SU-DHL-6 (cell line): ENCODE data around the gene APOC4.

Experiments
- CTCF ChIP-seq: fragments of 200-600 bp; sonication (generic); IDR thresholded peaks from one replicate; pipeline ENCODE4 v1.5.1; 2017; ENCODE audit warnings: antibody characterized with exemption, mild to moderate bottlenecking, low read length, moderate library complexity; ENCODE audit not compliant: insufficient read depth, poor library complexity, severe bottlenecking
- EZH2phosphoT487 ChIP-seq: fragments of 200-600 bp; sonication (generic), shearing (Covaris generic); conservative IDR thresholded peaks from 2 replicates; pipeline ENCODE4 v1.6.1; 2018; ENCODE audit warnings: mild to moderate bottlenecking, antibody characterized with exemption, low read length, moderate library complexity, mixed read lengths

GRCh38 chr19:44912854-44913253 is 29.2 kb upstream of the APOC4 start:
- TF ChIP-seq CTCF (no peak), EZH2phosphoT487 (no peak)
